SKM-1 (cell line): Measurements from ENCODE around the gene FST.

Experiments
- DNase-seq: peaks from one replicate; lab custom pipeline; 2025; ENCODE audit not compliant: unreplicated experiment; lab: John Stamatoyannopoulos, UW

Gene FST

GRCh38 chr5:53473633-53474032 lies 6.8 kb upstream of the FST start:
- DNase-seq: no peak

GRCh38 chr5:53475320-53475719 lies 5.1 kb upstream of the FST start:
- no peak for DNase-seq

DNA sequence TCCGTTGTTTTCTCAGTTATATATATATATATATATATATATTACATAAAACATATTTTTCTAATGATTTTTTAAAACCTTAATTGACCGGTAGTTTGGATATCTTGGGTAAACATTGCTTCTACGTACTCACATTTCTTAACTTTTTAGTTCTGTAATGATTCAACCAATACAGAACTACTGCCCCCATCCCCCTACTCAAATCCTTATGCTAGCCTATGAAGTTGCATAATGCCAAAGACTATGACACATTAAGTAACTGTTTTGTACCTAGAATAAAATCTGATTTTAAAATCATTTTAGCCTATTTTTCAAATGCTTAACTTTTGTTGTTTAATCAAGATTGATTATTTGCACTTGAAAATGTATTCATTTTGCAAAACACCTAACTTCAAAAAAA lies 4.4 kb upstream of the FST start:
- no peak for DNase-seq

DNA sequence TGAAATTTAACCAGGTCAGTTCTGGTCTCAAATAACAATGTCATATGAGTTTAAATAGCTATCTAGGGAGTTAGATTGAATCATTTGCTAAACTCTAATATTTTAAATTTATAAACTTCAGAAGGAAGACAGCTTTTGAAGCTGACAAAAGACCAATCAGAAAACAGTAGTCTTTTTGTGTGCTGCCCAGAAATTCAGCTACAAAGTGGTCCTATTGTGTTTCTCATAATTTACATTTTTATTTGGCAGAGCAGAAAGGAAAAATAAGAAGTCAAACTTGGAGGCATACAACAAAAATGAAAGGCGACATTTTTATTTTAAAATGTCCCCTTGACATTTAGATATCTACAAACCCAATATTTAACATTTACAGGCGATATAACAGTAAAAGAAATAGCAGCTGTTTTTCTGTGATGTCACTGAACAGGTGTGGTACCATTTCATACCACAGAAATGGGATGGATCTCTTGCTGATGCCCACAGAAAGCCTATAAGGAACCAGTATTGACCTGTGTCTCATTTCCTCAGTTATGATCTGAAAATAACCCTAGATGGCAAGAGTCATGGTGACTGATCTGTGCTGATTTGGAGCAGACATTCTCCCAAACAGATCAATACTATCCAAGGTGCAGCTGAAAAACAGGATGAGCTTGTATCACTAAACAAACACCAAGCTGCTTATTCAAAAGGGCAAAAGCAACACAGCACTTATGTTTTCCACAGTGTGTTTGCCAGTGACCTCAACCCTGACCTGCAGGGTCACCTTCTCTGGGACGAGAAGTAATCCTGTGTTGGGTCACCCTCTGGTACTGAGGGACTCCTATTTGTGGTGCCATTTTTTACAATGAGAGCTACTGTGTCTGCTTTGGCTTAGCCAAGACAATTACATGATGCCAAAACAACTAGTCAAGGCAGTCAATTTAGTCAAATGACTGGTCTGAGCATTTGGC lies 3.6 kb upstream of the FST start:
- DNase-seq: no peak

GRCh38 chr5:53478411-53479044 lies 1.9 kb upstream of the FST start:
- DNase-seq: no peak

- no peak for DNase-seq
These were observed 1.3 kb upstream of the FST start for GRCh38 chr5:53479045-53479589.

DNA sequence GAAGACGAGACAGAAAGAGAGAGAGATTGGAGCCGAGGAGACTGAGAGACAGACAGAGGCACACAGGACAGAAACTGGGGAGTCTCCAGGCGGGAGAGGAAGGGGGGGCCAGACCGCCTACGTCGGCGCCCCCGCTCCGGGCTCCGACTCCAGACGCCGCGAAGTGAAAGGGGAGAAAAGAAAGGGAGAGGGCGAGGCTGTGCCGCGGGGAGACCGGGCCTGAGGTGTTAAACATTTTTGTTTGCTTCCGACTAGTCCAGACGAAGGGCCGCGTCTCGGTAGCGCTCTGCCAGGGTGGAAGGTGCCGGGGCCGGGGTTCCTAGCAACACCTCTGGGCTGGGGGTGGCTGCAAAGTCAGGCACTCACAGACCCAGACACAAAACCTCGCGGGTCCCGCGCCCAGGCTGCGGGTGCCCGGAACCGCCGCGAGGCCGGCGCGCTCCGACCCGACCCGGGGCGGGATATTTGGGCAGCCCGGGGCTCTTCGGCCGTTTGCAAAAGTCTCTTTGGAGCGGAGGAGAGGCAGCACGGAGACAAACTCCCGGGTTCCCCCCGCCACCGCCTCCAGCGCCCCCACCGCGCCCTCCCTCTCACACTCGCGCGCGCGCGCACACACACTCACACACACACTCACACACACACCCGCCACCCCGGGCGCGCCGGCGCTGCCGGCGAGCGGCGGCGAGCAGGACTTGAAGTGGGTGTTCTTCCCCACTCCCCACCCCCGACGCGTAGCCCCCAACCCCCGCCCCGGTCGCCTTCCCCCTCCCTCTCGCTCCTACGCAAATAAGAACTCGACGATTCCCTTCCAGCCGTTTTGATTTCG lies 626 bp upstream of the FST start:
- no peak for DNase-seq

DNA sequence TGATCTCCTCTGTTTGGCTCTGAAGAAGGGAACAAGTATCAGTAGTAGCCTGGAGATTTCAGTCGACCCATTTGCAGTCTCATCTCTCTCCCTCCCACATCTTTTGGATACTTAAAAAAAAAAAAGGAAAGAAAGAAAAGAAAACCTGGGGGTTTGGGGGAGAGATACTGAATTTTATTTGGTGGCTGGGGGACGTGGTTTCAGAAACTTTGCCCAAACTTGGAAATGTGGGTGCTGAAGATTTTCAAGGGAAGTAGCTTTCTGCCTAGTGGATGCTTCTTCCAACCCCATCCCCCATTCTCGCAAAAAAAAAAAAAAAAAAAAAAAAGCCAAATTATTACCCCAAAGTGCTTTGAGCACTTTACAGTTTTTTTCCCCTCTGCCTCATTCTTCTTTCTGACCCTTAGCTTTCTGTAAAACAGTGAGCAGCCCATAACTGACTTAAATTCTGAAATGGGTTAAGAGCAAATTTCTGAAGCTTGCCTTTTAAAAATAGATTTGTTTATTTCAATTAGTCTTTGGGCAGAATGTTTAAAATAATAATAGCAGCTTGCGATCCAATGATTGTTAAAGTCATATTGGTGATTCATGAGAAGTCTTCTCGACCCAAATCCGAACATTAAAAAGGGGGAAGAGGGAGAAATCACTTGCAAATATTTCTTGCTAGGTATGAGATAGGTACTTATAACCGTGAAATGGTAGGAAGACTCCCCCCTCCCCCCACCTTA lies 894 bp downstream of the FST start:
- no peak for DNase-seq

DNA sequence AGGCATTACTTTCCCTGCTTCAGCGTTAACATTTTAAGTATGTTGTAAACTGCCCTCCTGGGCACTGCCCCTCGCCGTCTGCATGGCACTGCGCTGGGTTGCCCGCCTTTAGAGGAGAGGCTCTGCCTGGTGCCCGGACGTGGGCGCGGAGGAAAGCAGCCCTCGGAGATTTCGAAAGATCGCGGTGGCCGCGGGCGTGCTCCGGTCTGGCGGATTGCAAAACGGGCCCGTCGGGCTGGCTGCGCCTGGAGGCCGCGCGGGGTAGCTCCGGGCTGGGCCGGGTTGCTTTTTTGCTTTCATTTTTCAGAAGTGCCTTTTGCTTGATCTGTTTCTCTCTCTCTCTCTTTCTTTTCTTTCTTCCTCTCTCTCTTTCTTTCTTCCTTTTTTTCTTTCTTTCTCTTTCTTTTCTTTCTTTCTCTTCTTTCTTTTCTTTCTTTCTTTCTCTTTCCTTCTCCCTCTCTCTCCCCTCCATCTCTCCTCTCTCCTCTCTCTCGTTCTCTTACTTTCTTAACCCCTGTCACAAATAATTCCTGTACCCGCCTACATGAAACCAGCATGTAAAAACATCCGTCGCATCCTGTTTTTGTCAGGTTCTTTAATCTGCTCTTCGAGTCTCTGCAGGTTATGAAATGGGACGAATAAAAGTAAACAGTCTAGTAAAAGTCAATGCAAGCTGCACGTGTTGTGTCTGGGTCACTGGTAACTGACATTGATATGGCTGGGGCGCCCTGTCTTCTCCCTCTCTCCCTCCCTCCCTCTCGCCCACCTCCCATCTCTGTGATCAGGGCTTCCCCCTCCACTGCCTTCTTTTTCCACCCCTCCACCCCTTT lies 1.7 kb downstream of the FST start:
- peak; percentile 73 for DNase-seq

DNA sequence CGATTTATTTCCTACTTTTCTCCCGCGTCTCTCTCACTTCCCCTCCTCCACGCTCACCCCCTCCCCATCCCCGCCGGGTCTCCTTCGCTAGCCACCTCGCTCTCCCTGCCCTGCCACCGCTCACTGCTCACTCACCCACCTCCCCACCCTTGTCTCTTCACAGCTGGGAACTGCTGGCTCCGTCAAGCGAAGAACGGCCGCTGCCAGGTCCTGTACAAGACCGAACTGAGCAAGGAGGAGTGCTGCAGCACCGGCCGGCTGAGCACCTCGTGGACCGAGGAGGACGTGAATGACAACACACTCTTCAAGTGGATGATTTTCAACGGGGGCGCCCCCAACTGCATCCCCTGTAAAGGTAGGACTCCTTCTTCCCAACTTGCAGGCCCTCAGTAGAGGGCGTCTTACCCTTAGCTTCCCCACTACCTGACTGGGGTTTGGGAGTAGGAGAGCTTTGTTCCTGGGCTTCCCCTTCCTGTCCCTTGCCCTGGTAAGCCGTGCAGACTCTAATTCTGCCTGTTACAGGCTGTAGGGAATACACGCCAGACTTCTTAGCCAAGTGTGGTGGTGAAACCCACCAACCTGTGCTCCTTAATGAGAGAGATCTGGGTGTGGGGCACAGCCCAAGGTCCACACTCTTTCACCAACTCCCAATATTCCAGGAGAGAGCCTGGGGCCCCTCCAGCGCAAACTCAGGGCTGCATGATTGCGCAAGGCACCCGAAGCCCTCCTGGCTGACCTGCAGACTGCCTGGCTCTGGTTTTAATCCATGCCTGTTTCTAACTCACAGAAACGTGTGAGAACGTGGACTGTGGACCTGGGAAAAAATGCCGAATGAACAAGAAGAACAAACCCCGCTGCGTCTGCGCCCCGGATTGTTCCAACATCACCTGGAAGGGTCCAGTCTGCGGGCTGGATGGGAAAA lies 2.5 kb downstream of the FST start:
- no peak for DNase-seq

GRCh38 chr5:53487436-53487835 lies 7.0 kb downstream of the FST start:
- DNase-seq: no peak

- DNase-seq: no peak
These were observed 7.8 kb downstream of the FST start for GRCh38 chr5:53488195-53488722.

DNA sequence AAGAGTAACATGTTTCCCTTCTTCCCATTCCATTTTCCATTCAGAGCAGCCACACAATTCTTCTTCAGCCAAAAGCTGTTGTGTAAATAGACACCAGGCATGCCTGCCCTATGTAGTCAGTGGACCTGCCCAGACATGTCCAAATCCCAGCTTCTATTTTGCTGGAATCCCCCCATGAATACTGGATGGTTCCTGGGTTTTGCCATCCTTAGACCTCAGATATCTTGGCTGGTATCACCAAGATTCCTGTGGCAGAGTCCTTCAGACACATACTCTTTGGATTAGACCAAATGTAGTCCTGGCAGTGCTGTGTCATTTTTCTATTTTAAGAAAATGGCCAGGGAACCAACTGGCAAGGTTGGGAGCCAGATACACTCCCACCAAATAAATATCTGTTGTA lies 10.3 kb downstream of the FST start:
- no peak for DNase-seq

DNA sequence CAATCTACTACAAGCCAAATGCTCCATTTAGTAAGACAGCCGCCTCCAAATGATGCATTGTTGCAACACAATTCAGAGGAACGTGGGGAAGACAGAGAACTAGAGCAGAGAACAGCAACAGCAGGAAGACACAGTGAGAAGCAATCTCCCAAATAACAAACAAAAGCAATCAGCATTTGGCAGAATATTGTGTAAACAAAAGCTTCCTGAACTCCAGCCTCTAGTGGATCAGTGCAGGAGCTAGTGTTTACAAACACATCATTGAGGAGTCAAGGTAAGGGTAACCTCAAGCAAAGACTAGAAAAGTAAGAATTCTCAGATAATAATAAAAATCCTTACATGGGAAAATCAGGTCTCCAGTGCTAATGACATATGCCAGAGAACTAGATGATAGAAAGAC lies 20.6 kb downstream of the FST start:
- DNase-seq: no peak

GRCh38 chr5:53503562-53504218 lies 23.3 kb downstream of the FST start:
- DNase-seq: no peak

GRCh38 chr5:53507013-53507412 lies 26.6 kb downstream of the FST start:
- no peak for DNase-seq

DNA sequence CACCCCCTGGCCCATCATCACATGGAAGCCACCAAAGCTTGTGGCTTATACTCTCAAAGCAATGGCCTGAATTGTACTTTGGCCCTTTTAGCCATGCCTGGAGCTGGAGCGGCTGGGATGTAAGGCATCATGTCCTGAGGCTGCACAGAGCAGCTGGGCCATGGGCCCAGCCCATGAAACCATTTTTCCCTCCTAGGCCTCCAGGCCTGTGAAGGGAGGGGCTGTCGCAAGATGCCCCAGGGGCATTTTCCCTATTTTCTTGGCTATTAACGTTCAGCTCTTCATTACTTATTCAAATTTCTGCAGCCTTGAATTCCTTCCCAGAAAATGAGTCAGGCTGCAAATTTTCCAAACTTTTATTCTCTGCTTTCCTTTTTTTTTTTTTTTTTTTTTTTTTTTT lies 27.7 kb downstream of the FST start:
- no peak for DNase-seq

- no peak for DNase-seq
These were observed 32.1 kb downstream of the FST start for GRCh38 chr5:53512539-53512938.
